Measurements from ENCODE around the gene SUSD1.

- TF ChIP-seq CTCF (IDR thresholded peaks at IDR 0.05; ENCODE audit: borderline replicate concordance, extremely low read depth, low read length, poor library complexity, severe bottlenecking) (no peak), EZH2 (IDR thresholded peaks at IDR 0.05; ENCODE audit: borderline replicate concordance, low read depth, low read length, severe bottlenecking) (no peak)
These were observed 70.7 kb downstream of the SUSD1 start for GRCh38 chr9:112104401-112104800.

All from DND-41 (cell line).